Measurements from ENCODE around the gene MYO1D.

DNA sequence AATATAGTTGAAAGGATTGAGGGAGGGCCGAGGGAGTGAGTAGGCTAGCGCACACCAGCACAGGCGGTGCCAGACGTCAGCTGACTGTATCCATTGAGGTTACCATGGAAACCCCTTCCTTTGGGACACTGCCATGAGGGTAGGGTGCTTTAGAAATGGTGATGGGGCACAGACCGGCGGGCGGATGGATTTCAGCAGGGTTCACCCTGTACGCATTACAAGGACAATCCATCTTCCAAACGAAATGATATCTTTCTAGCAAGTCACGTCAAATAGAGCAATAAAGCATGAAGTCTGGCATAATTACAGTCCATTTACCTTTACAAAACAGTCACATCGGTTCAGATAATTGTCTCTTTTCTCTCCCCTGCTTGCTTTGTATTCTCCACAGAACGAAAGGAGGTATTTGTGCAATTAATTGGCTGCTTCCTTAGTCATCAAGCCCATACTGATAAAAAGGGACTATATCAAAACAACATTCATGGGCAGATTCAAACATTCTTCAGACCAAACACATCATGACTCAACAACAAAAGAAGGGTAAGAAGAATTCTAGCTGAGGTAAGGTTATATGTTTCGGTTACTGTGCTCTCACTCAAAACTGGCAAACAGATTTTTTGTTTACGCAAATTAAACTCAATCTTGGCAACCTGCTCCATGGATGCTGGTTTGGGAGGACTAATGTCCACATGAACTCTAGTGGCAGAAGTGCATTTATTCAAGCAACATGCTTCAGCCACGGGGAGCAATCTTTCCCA, 249.5 kb downstream of the MYO1D start:
- TF ChIP-seq SP1 (IDR thresholded peaks at IDR 0.05) (no peak), FOXA1 (IDR thresholded peaks at IDR 0.05) (no peak), FOXK2 (IDR thresholded peaks at IDR 0.05) (no peak), L3MBTL2 (conservative IDR thresholded peaks at IDR 0.05) (no peak), HDGF (IDR thresholded peaks at IDR 0.05; ENCODE audit: borderline replicate concordance) (no peak), BHLHE40 (IDR thresholded peaks at IDR 0.05; ENCODE audit: borderline replicate concordance) (no peak), FOXM1 (IDR thresholded peaks at IDR 0.05; ENCODE audit: borderline replicate concordance) (no peak), SUZ12 (IDR thresholded peaks at IDR 0.05) (no peak), TARDBP (IDR thresholded peaks at IDR 0.05) (no peak), ZNF384 (IDR thresholded peaks at IDR 0.05) (no peak)
- TF ChIP-seq, protein P1, sequence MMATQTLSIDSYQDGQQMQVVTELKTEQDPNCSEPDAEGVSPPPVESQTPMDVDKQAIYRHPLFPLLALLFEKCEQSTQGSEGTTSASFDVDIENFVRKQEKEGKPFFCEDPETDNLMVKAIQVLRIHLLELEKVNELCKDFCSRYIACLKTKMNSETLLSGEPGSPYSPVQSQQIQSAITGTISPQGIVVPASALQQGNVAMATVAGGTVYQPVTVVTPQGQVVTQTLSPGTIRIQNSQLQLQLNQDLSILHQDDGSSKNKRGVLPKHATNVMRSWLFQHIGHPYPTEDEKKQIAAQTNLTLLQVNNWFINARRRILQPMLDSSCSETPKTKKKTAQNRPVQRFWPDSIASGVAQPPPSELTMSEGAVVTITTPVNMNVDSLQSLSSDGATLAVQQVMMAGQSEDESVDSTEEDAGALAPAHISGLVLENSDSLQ (IDR thresholded peaks at IDR 0.05) = no peak
